Esophagus squamous epithelium (tissue), 5 donors: ENCODE results near the gene NPR1. TPM values are rescaled to one million over a fixed set of nuclear protein-coding genes. Genes with fewer than 3 reads are reported as not detected.
A peak's percentile ranks its signal among the peaks of the same experiment; 100 is the strongest.

Source experiments
- DNase-seq: peaks from one replicate; lab custom pipeline; 2025; lab: John Stamatoyannopoulos, UW
- H3K27ac ChIP-seq, 4 donors: fragments of 200-600 bp; sonication (generic); one replicate each; pipeline ENCODE4 v1.5.1; 2016 to 2019; ENCODE audit warnings: mild to moderate bottlenecking in 1 of 4
- H3K27me3 ChIP-seq, 4 donors: fragments of 200-600 bp; sonication (generic); 1 replicate in 3 of 4; 2 replicates in 1 of 4; pipeline versions ENCODE4 v1.5.1 to v1.6.0; 2017 to 2021; ENCODE audit warnings: antibody characterized with exemption in 1 of 4
- H3K36me3 ChIP-seq, 3 donors: fragments of 200-600 bp; sonication (generic); one replicate each; pipeline ENCODE4 v1.5.1; 2016 to 2019
- H3K4me1 ChIP-seq, 3 donors: fragments of 200-600 bp; sonication (generic); one replicate each; pipeline ENCODE4 v1.5.1; 2017 to 2019
- H3K4me3 ChIP-seq, 4 donors: fragments of 200-600 bp; sonication (generic); 1 replicate in 3 of 4; 2 replicates in 1 of 4; pipeline ENCODE4 v1.5.1; 2016 to 2019; ENCODE audit warnings: mild to moderate bottlenecking in 2 of 4, moderate library complexity in 1 of 4
- H3K9me3 ChIP-seq, 3 donors: fragments of 200-600 bp; sonication (generic); one replicate each; pipeline ENCODE4 v1.5.1; 2016 to 2019
- CTCF ChIP-seq, 6 experiments: fragments of 450-650 bp in 4 of 6; fragments of 200-600 bp in 2 of 6; sonication (generic) in 2 of 6; IDR thresholded peaks; one replicate each; pipeline ENCODE4 v1.5.1; 2016 to 2019; ENCODE audit warnings: antibody characterized with exemption in 6 of 6, mild to moderate bottlenecking in 4 of 6, moderate library complexity in 4 of 6
- POLR2A ChIP-seq, 4 donors: fragments of 450-650 bp; IDR thresholded peaks; one replicate each; pipeline ENCODE4 v1.6.1; 2017; ENCODE audit warnings: antibody characterized with exemption in 4 of 4, mild to moderate bottlenecking in 4 of 4, moderate library complexity in 3 of 4
- WGBS, 2 donors: methylation state at CpG; one replicate each; pipeline ENCODE4 v1.1.5; 2018; 5-methylcytosine and 5-hydroxymethylcytosine counted together
- intact Hi-C: fragments of 100-400 bp; cut with DNase I; formaldehyde crosslinking; loops from one replicate; pipeline ENCODE4 v1.15.0; 2022
- total RNA-seq, 4 donors: library from RNA; depleted of rRNA; stranded (reverse); fragments of >200 nt; gene quantifications; one replicate each; pipeline ENCODE4 v1.1.0, GENCODE V29; 2016
- donor health status: DM: yes; HTN: yes; CAD: no.

Gene NPR1
- 10 to 100 TPM in 2 of 4 donors, 1 to 10 TPM in 2; 1.8 to 15.6 (median 6.4) TPM for total RNA-seq

GRCh38 chr1:153678519-153679336 lies at the start of gene NPR1:
Gene NPR1 (plus strand): TSS chr1:153678688. CDS start chr1:153679109, 421 bp downstream.
- Histone ChIP-seq H3K27me3 (peaks cover 3 to 44% (median 7%) of the 10 kb centered on the region in 4 donors), H3K36me3 (peaks cover 0 to 6% (median 0%) of the 10 kb centered on the region in 3 donors), H3K9me3 (no peaks in the 10 kb centered on the region), H3K4me3 (peak within 1 kb of the TSS; percentile 37 to 70 (median 48)), H3K27ac (peak within 1 kb of the TSS; percentile 34 to 82 (median 64)), H3K4me1 (peaks cover 19 to 28% (median 22%) of the 10 kb centered on the region in 3 donors)
- TF ChIP-seq CTCF (IDR thresholded peaks at IDR 0.05) (no peak), POLR2A (IDR thresholded peaks at IDR 0.05) (no peak)
- 1% methylated on average over 26 to 32 of the region's 78 CpGs for WGBS, 2 donors
- intact Hi-C loops: loop anchor here (10.0 kb wide), 1 partner anchor 306 kb away; the partner anchor contains the start of gene RAB13
- DNase-seq: no peak

GRCh38 chr1:153629343-153629665 lies 49.2 kb upstream of the NPR1 start:
- WGBS, 2 donors: 87 to 90% methylated on average over 4 to 5 of the region's 5 CpGs
- H3K36me3 ChIP-seq: peaks cover 0 to 12% (median 0%) of the 10 kb centered on the region in 3 donors
- no peak overlapping the region for H3K27ac ChIP-seq
- H3K9me3 ChIP-seq: no peaks in the 10 kb centered on the region
- H3K4me1 ChIP-seq: peaks cover 27 to 56% (median 31%) of the 10 kb centered on the region in 3 donors
- H3K27me3 ChIP-seq: no peaks in the 10 kb centered on the region
- H3K4me3 ChIP-seq: no peak overlapping the region
- no peak for DNase-seq
- no peak for TF ChIP-seq CTCF (IDR thresholded peaks at IDR 0.05)
- intact Hi-C loops: no loop called here

- 80 to 83% methylated on average over 1 of the region's 1 CpG for WGBS, 2 donors
- peaks cover 28 to 56% (median 31%) of the 10 kb centered on the region in 3 donors for H3K4me1 ChIP-seq
Observed at GRCh38 chr1:153629971-153630370, 48.5 kb upstream of the NPR1 start.

GRCh38 chr1:153630384-153630783 lies 48.1 kb upstream of the NPR1 start:
- Histone ChIP-seq H3K4me1 (peaks cover 32 to 56% (median 34%) of the 10 kb centered on the region in 3 donors), H3K27me3 (no peaks in the 10 kb centered on the region), H3K9me3 (no peaks in the 10 kb centered on the region), H3K4me3 (no peak overlapping the region), H3K36me3 (peaks cover 0 to 2% (median 0%) of the 10 kb centered on the region in 3 donors), H3K27ac (peak overlapping the region in 2 of 4 donors; percentile 23 to 48)
- intact Hi-C loops: no loop called here
- no peak for DNase-seq
- TF ChIP-seq POLR2A (IDR thresholded peaks at IDR 0.05): no peak
- WGBS, 2 donors: 82 to 89% methylated on average over 1 to 6 of the region's 7 CpGs

More at GRCh38 chr1:153629971-153630370, 48.5 kb upstream of the NPR1 start:
- Histone ChIP-seq H3K27ac (peak overlapping the region in 1 of 4 donors; percentile 48), H3K4me3 (no peak overlapping the region), H3K9me3 (no peaks in the 10 kb centered on the region), H3K27me3 (no peaks in the 10 kb centered on the region), H3K36me3 (peaks cover 0 to 7% (median 0%) of the 10 kb centered on the region in 3 donors)
- intact Hi-C loops: no loop called here
- TF ChIP-seq POLR2A (IDR thresholded peaks at IDR 0.05) (no peak), CTCF (IDR thresholded peaks at IDR 0.05) (no peak)
- DNase-seq: no peak

- Histone ChIP-seq H3K27me3 (no peaks in the 10 kb centered on the region), H3K36me3 (peaks cover 0 to 9% (median 0%) of the 10 kb centered on the region in 3 donors), H3K4me3 (no peak overlapping the region), H3K27ac (peak overlapping the region in 2 of 4 donors; percentile 1 to 23), H3K4me1 (peaks cover 35 to 56% (median 36%) of the 10 kb centered on the region in 3 donors), H3K9me3 (no peaks in the 10 kb centered on the region)
- DNase-seq: no peak
- TF ChIP-seq CTCF (IDR thresholded peaks at IDR 0.05) (no peak), POLR2A (IDR thresholded peaks at IDR 0.05) (no peak)
- 65 to 70% methylated on average over 8 to 10 of the region's 10 CpGs for WGBS, 2 donors
- intact Hi-C loops: no loop called here
Observed at GRCh38 chr1:153631047-153632022, 47.2 kb upstream of the NPR1 start.
